EL (cell line): ENCODE results near the gene TMEM185A.
A peak's percentile ranks its signal among the peaks of the same experiment; 100 is the strongest.
"Not testable (repeated sequence)": the region's sequence is repeated elsewhere in the genome, so short reads cannot be mapped to it uniquely, and the experiment has no call there.

Source experiments
- DNase-seq: peaks from one replicate; pipeline ENCODE4 v3.0.0-alpha.2; 2016

Gene TMEM185A

GRCh38 chrX:149619662-149620061 lies 11.9 kb downstream of the TMEM185A start:
- DNase-seq: not testable (repeated sequence)

GRCh38 chrX:149618871-149619270 lies 12.7 kb downstream of the TMEM185A start:
- DNase-seq: no peak

- no peak for DNase-seq
Measured at GRCh38 chrX:149611623-149612175, 19.9 kb downstream of the TMEM185A start.

- no peak for DNase-seq
Measured at GRCh38 chrX:149610511-149610910, 21.1 kb downstream of the TMEM185A start.

- DNase-seq: no peak
Measured at GRCh38 chrX:149607699-149608098, 23.9 kb downstream of the TMEM185A start.

GRCh38 chrX:149605248-149605885 lies 26.2 kb downstream of the TMEM185A start:
- peak; percentile 45 for DNase-seq

- not testable (repeated sequence) for DNase-seq
Measured at GRCh38 chrX:149598603-149599002, 33.0 kb downstream of the TMEM185A start.

GRCh38 chrX:149595943-149596342 lies 35.6 kb downstream of the TMEM185A start:
- not testable (repeated sequence) for DNase-seq

GRCh38 chrX:149595214-149595613 lies 36.4 kb downstream of the TMEM185A start, which contains the start of gene HSFX2:
TSS of gene HSFX2 (minus strand) at chrX:149595314. CDS start at chrX:149594700, 614 bp downstream.
- DNase-seq: not testable (repeated sequence)

- DNase-seq: not testable (repeated sequence)
Measured at GRCh38 chrX:149590993-149591392, 40.6 kb downstream of the TMEM185A start.

- not testable (repeated sequence) for DNase-seq
Measured at GRCh38 chrX:149587359-149587758, 44.2 kb downstream of the TMEM185A start, which contains the start of gene MAGEA9B. TSS of gene MAGEA9B (minus strand) at chrX:149587459. CDS start at chrX:149583179, 4,280 bp downstream.

- not testable (repeated sequence) for DNase-seq
Measured at GRCh38 chrX:149585631-149586030, 46.0 kb downstream of the TMEM185A start.

GRCh38 chrX:149573456-149573855 lies 58.1 kb downstream of the TMEM185A start:
- DNase-seq: not testable (repeated sequence)

GRCh38 chrX:149572743-149573142 lies 58.8 kb downstream of the TMEM185A start:
- DNase-seq: no peak

- no peak for DNase-seq
Measured at GRCh38 chrX:149571770-149572169, 59.8 kb downstream of the TMEM185A start.

GRCh38 chrX:149570668-149571067 lies 60.9 kb downstream of the TMEM185A start:
- peak; percentile 68 for DNase-seq

GRCh38 chrX:149569770-149570169 lies 61.8 kb downstream of the TMEM185A start:
- DNase-seq: no peak

GRCh38 chrX:149568701-149569296 lies 62.8 kb downstream of the TMEM185A start:
- no peak for DNase-seq

- DNase-seq: no peak
Measured at GRCh38 chrX:149567621-149568417, 63.8 kb downstream of the TMEM185A start.

- DNase-seq: no peak
Measured at GRCh38 chrX:149563359-149563758, 68.2 kb downstream of the TMEM185A start.

- not testable (repeated sequence) for DNase-seq
Measured at GRCh38 chrX:149555251-149555650, 76.3 kb downstream of the TMEM185A start.

GRCh38 chrX:149551939-149552248 lies 79.7 kb downstream of the TMEM185A start:
- not testable (repeated sequence) for DNase-seq

- DNase-seq: not testable (repeated sequence)
Measured at GRCh38 chrX:149551245-149551938, 80.2 kb downstream of the TMEM185A start.
